ENCODE measurements around the gene ARF6. TPM values are rescaled to one million over a fixed set of nuclear protein-coding genes. Genes with fewer than 3 reads are reported as not detected.
A peak's percentile ranks its signal among the peaks of the same experiment; 100 is the strongest.

ARF6 gene
- total RNA-seq, 4 donors from 2014 or later, result 34.7 to 42.0 (median 35.7) TPM

GRCh38 chr14:49882826-49883694 lies 9.8 kb upstream of the ARF6 start:
- H3K36me3 ChIP-seq, result no peaks in the 10 kb centered on the region
- H3K9me3 ChIP-seq, result no peaks in the 10 kb centered on the region
- no peak overlapping the region for H3K4me3 ChIP-seq
- WGBS, 2 donors, result 87% methylated on average over 18 of the region's 18 CpGs
- TF ChIP-seq, protein P1, sequence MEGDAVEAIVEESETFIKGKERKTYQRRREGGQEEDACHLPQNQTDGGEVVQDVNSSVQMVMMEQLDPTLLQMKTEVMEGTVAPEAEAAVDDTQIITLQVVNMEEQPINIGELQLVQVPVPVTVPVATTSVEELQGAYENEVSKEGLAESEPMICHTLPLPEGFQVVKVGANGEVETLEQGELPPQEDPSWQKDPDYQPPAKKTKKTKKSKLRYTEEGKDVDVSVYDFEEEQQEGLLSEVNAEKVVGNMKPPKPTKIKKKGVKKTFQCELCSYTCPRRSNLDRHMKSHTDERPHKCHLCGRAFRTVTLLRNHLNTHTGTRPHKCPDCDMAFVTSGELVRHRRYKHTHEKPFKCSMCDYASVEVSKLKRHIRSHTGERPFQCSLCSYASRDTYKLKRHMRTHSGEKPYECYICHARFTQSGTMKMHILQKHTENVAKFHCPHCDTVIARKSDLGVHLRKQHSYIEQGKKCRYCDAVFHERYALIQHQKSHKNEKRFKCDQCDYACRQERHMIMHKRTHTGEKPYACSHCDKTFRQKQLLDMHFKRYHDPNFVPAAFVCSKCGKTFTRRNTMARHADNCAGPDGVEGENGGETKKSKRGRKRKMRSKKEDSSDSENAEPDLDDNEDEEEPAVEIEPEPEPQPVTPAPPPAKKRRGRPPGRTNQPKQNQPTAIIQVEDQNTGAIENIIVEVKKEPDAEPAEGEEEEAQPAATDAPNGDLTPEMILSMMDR (IDR thresholded peaks at IDR 0.05), result no peak
- DNase-seq (ENCODE audit: low spot score in 2 of 2), result no peak
- H3K27ac ChIP-seq, result no peak overlapping the region
- no peaks in the 10 kb centered on the region for H3K27me3 ChIP-seq
- peaks cover 0 to 15% (median 0%) of the 10 kb centered on the region in 4 donors for H3K4me1 ChIP-seq

- TF ChIP-seq POLR2A (IDR thresholded peaks at IDR 0.05) (no peak), EP300 (IDR thresholded peaks at IDR 0.05) (no peak)
- TF ChIP-seq, protein P1 (IDR thresholded peaks at IDR 0.05), result no peak
- H3K4me1 ChIP-seq, result peaks cover 0 to under 1% (median under 1%) of the 10 kb centered on the region in 4 donors
- no peaks in the 10 kb centered on the region for H3K36me3 ChIP-seq
- DNase-seq (ENCODE audit: low spot score in 2 of 2), result no peak
- H3K27ac ChIP-seq, result no peak overlapping the region
- no peak overlapping the region for H3K4me3 ChIP-seq
- no peaks in the 10 kb centered on the region for H3K27me3 ChIP-seq
- no peaks in the 10 kb centered on the region for H3K9me3 ChIP-seq
- 96% methylated on average over 12 of the region's 12 CpGs for WGBS, 2 donors
These were observed 6.4 kb upstream of the ARF6 start for GRCh38 chr14:49886523-49886922.

GRCh38 chr14:49888293-49888692 lies 4.6 kb upstream of the ARF6 start:
- no peaks in the 10 kb centered on the region for H3K9me3 ChIP-seq
- WGBS, 2 donors, result 78 to 88% methylated on average over 2 of the region's 2 CpGs
- DNase-seq (ENCODE audit: low spot score in 2 of 2), result no peak
- H3K27ac ChIP-seq, result no peak overlapping the region
- H3K4me1 ChIP-seq, result peaks cover 0 to 7% (median 5%) of the 10 kb centered on the region in 4 donors
- no peaks in the 10 kb centered on the region for H3K27me3 ChIP-seq
- no peaks in the 10 kb centered on the region for H3K36me3 ChIP-seq
- no peak overlapping the region for H3K4me3 ChIP-seq
- TF ChIP-seq EP300 (IDR thresholded peaks at IDR 0.05) (no peak), POLR2A (IDR thresholded peaks at IDR 0.05) (no peak)
- TF ChIP-seq, protein P1 (IDR thresholded peaks at IDR 0.05), result no peak

DNA sequence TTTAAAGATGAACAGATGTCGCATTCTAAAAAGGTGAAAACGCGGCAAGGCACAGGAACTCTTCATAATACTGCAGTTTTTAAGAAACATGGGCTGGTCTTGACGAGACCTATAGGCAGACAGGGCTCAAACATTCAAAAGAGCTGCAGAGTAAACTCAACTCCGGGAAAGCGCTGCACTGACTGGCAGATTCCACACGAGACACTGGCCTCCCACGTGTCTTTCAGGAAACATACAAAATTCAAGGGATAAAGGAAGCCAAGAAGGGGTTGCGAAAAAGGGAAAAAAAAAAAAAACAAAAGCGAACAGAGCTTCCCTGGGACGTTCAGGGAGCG lies 614 bp upstream of the ARF6 start:
- peak in 1 of 2 donors; percentile 68 for DNase-seq (ENCODE audit: low spot score in 2 of 2)
- Histone ChIP-seq H3K4me3 (peak overlapping the region; percentile 81 to 100 (median 96)), H3K4me1 (peaks cover 0 to 41% (median 32%) of the 10 kb centered on the region in 4 donors), H3K36me3 (peaks cover 0 to 13% (median 0%) of the 10 kb centered on the region in 3 donors), H3K9me3 (no peaks in the 10 kb centered on the region), H3K27me3 (no peaks in the 10 kb centered on the region), H3K27ac (peak overlapping the region; percentile 97 to 100 (median 100))
- 2% methylated on average over 12 of the region's 12 CpGs for WGBS, 2 donors
- TF ChIP-seq EP300 (IDR thresholded peaks at IDR 0.05), result no peak
- no peak for TF ChIP-seq POLR2A (IDR thresholded peaks at IDR 0.05)
- TF ChIP-seq, protein P1 (IDR thresholded peaks at IDR 0.05), result no peak
